Measurements from ENCODE around the gene NDUFA6. TPM values are rescaled to one million over a fixed set of nuclear protein-coding genes. Genes with fewer than 3 reads are reported as not detected.

Gene NDUFA6
- total RNA-seq, 1 donor from 2014 or later: 51.0 TPM

Other genes with a start within 250 kb of the NDUFA6 start
- not detected for gene SHISA8, start 175.7 kb downstream of the NDUFA6 start, total RNA-seq
- 0.10 TPM for gene TNFRSF13C, start 164.0 kb downstream of the NDUFA6 start, total RNA-seq
- gene CENPM, start 143.6 kb downstream of the NDUFA6 start, total RNA-seq: not detected
- not detected for gene SEPTIN3, start 121.3 kb downstream of the NDUFA6 start, total RNA-seq
- gene WBP2NL, start 92.0 kb downstream of the NDUFA6 start, total RNA-seq: 0.53 TPM
- gene NAGA, start 20.0 kb downstream of the NDUFA6 start, total RNA-seq: 19.7 TPM
- 1.2 TPM for gene PHETA2, start 16.5 kb downstream of the NDUFA6 start, total RNA-seq
- 83.8 TPM for gene SMDT1, start 11.1 kb downstream of the NDUFA6 start, total RNA-seq
- gene CYP2D6, start 40.0 kb upstream of the NDUFA6 start, total RNA-seq: 358 TPM
- gene TCF20, start 179.9 kb upstream of the NDUFA6 start, total RNA-seq: 19.0 TPM